GM10266 (cell line): ENCODE data around the gene DAPK1.

ENCODE experiments used
- DNase-seq: peaks from one replicate; pipeline ENCODE4 v3.0.0; 2012; ENCODE audit errors: extremely low spot score
- TF ChIP-seq, protein P1 (sequence below): IDR thresholded peaks from 2 replicates; pipeline ENCODE4 v1.5.1; 2012; ENCODE audit warnings: mild to moderate bottlenecking, low read depth; ENCODE audit not compliant: control insufficient read depth, insufficient read depth; ENCODE audit errors: missing control alignments

Gene DAPK1

DNA sequence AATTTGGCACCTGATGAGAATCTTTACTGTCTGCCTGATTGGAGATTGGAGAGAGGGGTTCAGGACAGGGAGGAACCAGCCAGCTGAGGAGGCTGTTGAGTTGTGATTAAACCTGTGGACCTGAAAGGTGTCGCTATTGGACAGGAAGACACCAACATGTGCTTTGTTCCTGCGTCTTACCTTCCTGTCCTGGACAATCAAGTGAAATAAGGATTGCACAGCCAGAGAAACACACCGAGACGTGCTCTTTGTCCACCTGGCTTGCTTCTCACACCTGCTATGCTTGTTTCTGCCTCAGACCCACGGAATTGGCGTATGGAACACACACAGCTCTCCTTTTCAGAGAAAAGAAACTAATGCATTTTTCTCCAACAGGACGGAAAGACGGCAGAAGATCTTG lies 170.6 kb downstream of the DAPK1 start:
- no peak for DNase-seq
- TF ChIP-seq, protein P1, sequence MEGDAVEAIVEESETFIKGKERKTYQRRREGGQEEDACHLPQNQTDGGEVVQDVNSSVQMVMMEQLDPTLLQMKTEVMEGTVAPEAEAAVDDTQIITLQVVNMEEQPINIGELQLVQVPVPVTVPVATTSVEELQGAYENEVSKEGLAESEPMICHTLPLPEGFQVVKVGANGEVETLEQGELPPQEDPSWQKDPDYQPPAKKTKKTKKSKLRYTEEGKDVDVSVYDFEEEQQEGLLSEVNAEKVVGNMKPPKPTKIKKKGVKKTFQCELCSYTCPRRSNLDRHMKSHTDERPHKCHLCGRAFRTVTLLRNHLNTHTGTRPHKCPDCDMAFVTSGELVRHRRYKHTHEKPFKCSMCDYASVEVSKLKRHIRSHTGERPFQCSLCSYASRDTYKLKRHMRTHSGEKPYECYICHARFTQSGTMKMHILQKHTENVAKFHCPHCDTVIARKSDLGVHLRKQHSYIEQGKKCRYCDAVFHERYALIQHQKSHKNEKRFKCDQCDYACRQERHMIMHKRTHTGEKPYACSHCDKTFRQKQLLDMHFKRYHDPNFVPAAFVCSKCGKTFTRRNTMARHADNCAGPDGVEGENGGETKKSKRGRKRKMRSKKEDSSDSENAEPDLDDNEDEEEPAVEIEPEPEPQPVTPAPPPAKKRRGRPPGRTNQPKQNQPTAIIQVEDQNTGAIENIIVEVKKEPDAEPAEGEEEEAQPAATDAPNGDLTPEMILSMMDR, result no peak

DNA sequence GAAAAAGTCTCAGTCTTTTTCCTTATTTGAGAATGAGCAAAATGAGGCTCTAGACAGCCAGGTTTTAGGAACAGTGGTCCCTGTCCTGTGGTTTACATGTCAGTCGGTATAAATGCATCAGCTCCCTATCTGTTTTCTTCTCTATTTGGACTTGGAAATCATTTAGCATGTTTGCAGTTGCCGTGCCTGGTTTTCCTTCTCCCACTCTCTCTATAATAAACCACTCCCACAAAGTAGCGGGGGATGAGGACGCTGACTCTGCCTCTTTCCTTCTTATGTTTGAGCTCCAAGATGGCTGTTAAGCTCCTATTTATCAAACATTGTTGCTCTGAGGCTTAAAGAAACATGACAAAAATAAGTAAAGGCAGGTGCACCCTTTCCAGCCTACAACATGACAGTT lies 171.1 kb downstream of the DAPK1 start:
- no peak for DNase-seq
- TF ChIP-seq, protein P1, result no peak

DNA sequence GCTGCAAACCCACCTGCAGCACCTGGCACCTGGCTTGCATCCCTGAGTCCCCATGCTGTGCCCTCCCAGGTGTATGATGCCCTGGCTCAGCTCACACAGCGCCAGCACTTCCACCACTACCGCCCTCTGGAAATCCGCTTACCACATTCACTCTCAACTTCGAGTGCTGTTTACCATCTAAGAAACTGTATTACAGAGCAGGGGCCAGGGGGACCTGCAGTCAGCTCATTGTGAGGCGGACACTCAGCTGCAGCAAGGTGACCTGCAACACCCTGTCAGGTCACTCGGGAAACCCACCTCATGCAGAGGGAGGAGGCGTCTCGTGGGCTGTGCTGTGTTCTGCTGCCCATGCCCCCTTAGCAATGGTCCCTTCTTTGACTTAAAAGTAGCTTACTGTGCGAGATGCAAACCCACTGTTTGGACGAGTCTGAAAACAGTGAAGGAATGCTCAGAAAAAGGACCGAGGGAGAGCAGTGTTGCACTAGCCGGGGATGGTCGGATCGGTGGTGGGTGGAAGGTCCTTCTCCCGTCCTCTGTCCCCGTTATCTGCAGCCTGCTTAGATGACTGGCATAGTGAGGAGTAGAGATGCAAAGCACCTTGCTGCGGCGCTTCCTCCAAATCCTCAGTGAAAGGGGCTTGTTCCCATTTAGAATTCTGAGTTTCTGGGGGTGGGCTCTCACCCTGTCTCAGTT lies 173.1 kb downstream of the DAPK1 start:
- TF ChIP-seq, protein P1, result no peak
- no peak for DNase-seq

DNA sequence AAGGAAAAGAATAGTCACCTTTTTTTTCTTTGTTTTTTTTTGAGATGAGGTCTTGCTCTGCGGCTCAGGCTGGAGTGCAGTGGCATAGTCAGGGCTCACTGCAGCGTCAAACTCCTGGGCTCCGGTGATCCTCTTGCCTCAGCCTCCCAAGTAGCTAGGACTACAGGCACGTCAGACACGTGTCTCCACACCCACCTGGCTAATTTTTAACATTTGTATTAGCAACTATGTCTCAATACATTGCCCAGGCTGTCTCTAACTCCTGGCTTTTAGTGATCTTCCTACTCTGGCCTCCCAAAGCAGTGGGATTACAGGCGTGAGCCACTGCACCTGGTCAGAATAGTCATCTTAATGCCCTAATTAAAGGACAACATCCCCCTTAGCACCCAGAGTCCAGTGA lies 173.8 kb downstream of the DAPK1 start:
- TF ChIP-seq, protein P1, result no peak
- no peak for DNase-seq

DNA sequence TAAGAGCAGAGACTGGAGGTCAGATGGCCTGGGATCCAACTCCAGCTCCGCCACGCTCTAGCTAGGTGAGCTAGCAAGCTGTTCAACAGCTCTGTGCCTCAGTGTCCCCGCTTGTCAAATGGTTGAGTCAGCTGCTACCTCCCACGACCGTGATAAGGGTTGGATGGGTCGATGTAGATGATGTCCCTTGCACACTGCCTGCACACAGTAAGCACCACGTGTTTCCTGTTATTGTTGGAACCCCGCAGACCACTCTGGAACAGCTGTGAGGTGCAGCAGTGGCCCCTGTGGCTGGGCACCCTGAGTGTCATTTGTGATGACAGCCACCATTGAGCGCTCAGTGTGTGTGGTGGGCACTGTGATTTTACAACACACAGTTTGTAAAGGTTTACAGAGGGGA lies 174.3 kb downstream of the DAPK1 start:
- TF ChIP-seq, protein P1, result no peak

DNA sequence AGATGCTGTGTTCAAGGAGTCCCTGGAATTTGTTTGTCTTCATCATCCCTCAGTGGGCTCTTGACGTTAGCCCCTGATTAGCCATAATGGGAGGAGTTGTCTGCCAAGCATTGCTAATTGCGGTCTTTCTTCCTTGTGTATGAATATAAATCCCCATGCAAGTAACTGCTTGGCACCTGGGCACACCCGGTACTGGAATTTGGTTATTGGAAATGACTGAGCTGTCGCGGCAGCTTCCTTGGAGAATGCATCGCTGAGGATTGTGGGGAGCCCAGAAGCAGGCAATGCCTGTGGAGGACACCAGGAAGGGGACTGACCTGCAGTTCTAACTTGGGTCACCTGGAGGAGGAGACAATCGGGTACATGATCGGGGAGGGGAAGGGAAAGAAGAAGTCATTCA lies 174.9 kb downstream of the DAPK1 start:
- no peak for DNase-seq
- TF ChIP-seq, protein P1, result no peak

More for the DNA sequence above, 174.3 kb downstream of the DAPK1 start:
- no peak for DNase-seq

DNA sequence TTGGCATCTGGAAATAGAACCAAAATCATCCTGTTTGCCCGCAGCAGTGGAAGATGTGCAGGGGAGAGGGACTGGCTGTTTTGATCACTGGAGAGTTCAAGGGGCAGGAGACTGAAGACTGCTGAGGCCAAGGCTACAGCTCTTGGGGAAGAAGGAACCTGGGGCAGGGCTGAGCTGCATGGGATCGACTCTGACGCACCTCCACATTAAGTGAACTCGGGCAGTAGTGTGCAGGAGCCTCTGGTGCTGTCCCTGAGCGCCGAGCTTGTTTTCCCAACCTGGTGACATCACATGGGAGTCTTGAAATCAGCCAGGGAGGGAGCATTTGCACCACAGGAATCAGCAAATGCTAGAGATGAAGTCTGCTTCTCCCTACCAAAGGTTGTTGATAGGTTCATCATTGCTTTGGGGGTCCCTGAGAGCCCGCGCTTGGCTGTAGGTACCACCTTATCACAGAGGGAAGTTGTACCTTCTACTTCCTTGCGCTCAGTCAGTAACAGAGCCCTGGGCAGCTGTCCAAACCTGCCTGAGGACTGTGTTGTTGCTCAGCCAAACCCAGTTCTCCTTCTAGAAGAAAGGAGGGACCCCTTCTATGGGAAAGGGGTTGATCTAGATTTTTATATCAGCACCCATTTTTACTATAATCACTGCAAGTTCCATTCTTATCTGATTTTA lies 175.9 kb downstream of the DAPK1 start:
- DNase-seq, result no peak
- TF ChIP-seq, protein P1, result no peak
